DMS153 treated with DMSO at 0.1 percent for 48 hours (cell line): ENCODE results near the gene ACAA1.

Experiments used
- DNase-seq: peaks from one replicate; lab custom pipeline; 2025; ENCODE audit not compliant: unreplicated experiment; lab: John Stamatoyannopoulos, UW

Gene ACAA1

DNA sequence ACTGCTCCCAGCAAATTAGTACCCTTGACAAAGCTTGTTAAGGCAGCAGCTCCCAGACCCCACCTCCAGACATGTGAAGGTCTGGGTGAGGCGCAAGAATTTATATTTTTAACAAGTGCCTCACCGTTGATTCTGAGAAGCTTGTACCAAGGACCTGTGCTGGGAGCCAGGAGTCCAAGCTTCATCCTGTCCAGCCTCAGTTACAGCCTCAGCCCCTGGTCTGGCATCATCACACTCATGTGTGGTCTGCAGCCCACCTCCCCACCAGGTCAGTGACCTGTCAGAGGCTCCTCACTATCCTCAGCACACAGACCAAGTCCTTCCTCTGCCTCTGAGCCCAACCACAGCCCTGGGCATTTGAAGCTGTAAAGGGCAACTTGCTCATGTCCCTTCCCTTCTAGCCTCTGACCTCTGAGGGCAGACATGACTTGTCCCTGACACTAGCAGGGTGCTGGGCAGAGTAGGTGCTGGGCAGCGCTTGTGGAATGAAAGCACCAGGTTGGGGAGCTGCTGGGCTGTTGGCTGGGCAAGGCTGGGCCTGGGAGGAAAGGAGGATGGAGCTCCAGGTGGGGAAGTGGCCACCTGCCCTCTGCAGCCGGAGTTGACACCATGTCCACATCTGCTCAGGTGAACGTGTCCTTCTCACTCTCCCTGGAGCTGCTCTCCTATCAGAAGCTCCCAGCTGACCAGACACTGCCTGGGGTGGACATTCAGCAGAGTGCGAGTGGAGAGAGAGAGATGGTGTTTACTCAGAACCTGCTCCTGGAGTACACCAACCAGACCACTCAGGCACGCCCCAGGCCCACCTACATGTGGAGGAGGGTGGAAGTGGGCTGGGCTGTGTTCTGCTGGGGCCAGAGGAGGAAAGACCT, 16.9 kb downstream of the ACAA1 start:
- no peak for DNase-seq

DNA sequence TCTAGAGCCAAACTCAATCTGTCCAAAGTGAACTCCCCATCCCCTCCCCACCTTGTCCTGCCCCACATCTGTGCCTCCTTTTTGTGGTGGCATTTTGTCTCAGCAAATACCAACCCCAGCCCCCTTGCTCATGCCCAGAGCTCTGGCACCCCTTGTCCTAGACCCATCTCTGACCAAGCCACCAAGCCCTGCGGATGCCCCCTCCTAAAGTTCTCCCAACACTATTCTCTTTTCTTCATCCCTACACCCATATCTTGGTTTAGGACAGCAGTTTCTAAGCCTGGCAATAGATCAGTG, 17.7 kb downstream of the ACAA1 start:
- DNase-seq = no peak

DNA sequence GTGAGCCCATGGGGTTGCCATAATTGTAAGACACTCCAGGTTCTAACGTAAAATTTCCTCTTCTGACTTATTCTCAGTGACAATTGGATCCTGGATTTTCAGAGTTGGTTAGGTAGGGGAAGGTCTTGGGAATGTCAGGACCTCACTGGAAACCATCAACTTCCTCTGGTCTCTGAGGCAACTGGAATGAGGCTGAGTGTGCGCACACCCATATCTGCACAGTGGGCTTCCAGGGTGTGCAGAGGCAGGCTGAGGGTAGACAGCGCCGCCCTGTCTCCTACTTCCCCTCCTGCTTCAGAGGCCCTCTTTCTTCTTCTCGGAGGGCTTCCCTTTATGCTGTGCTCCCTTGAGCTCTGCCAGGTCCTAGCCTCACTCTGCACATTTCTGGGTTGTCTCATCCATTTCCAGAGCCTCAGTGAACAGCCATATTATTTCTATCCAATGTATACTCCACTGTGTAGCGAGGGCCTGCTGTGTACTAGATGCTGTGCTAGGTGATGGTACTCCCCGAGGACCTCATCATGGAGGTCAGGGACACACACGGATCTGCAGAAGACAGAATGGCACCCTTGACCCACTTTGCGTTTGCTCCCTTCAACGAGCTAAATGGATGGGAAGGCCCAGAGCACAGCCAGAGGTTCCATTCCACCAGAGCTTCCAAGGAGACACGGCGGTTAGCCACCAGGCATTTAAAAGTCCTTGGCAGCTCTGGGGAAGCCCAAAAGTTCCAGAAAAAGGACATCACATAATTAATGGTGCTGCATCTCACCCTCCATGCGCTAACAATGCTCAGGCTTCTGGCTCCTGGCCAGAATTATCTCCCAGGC, 18.3 kb downstream of the ACAA1 start:
- no peak for DNase-seq

DNA sequence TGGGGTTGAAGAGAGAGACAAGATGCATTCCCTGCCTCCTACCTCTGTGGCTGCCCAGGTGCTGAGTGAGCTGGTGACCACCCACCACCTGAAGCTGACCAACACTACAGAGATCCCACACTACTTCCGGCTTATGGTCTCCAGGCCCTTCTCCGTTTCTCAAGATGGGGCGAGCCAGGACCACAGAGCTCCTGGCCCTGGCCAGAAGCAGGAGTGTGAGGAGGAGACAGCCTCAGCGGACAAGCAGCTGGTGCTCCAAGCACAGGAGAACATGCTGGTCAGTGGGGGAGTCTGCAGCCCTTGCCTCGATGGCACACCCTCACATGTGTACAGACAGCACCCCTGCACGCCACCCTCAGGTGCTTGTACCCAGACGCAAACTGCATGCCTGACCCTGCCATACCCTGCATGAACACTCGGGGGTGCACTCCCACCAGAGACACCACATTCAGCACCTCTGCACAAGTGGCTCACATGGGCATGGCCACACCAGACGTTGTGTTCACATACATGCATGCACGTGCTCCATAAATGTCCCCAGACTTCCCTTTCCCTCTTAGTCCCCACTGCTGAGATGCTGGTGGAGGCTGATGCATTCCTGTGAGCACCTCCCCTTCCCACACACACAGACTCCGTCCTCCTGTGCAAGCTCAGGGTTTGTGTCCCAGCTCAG, 19.0 kb downstream of the ACAA1 start:
- DNase-seq = no peak

DNA sequence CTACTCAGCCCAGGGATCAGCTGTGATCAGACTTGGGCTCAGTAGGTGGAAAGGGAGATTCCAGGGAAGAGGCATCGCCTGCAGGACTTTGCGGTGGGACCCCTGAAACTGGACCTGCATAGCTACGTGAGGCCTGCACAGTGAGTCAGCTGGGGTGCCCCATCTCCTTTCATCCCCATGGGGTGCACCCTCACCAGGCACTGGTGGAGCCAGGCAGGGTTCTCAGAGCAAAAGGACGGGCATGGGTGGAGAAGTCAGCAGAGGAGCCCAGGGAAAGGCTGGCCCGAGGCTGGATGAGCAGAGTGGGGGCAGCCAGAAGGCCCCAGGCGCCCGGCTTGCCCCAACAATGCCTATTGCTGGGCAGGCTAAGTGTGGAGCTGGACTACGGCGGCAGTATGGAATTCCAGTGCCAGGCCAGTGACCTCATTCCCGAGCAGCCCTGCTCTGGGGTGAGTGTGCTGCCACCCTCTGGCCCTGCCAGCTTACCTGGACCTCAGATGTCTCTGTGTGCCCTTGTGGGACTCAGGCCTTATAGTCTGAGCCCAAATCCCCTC, 19.7 kb downstream of the ACAA1 start:
- DNase-seq = no peak

DNA sequence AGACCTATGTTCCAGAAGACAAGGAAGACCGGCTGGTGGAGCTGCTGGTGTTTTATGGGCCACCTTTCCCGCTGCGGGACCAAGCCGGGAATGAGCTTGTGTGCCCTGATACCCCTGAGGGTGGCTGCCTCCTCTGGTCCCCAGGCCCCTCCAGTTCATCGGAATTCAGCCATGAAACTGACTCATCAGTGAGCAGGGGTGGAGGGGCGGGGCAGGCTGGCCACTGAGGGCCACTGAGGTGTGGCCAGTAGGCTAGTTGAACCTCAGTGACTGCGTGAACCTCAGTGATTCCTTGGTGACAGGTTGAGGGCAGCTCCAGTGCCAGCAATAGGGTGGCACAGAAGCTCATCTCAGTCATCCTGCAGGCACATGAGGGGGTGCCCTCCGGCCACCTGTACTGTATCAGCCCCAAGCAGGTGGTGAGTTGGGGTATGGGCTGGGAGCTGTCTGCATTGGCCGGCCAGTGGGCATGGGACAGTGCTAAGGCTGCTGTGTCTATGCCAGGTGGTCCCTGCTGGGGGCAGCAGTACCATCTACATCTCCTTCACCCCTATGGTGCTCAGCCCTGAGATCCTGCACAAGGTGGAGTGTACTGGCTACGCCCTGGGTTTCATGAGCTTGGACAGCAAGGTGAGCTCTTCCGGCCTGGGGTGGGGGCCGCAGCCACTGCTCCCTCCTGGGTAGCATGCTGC, 20.3 kb downstream of the ACAA1 start:
- DNase-seq = no peak

DNA sequence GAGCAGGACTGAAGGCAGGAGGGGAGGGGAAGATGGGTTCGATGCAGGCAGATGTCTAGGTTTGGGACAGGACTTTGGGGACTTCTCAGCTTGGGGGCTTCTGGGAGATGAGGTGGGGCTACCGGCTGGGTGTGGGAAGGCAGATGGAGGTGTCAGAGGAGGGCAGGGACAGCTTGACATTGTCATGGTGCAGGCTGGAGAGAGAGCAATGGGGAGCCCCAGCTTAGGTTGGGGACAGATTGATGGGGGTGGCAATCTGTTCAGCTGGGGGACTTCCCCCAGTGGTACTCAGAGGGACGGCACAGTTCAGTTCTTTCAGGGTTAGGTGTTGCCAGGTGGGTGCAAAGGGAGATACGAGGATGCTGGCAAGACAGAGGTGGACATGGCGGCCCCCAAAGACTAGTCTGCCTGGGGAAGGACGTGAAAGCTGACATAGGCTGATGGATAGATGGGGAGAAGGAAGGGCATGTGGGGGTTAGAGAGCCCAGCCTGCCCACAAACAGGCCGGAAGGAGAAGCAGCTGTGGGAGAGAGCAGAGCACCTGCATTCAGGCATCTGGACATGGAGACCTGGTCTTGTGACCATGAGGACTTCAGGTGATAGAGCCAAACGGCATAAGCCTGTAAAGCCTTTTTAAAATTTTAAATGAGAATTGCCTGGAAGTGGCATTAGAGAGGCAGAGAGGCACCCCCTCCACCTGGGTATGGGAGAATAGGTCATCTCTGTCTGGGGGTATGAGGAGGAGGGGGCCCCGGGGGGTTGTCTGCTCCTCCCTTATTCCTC, 21.1 kb downstream of the ACAA1 start:
- no peak for DNase-seq

DNA sequence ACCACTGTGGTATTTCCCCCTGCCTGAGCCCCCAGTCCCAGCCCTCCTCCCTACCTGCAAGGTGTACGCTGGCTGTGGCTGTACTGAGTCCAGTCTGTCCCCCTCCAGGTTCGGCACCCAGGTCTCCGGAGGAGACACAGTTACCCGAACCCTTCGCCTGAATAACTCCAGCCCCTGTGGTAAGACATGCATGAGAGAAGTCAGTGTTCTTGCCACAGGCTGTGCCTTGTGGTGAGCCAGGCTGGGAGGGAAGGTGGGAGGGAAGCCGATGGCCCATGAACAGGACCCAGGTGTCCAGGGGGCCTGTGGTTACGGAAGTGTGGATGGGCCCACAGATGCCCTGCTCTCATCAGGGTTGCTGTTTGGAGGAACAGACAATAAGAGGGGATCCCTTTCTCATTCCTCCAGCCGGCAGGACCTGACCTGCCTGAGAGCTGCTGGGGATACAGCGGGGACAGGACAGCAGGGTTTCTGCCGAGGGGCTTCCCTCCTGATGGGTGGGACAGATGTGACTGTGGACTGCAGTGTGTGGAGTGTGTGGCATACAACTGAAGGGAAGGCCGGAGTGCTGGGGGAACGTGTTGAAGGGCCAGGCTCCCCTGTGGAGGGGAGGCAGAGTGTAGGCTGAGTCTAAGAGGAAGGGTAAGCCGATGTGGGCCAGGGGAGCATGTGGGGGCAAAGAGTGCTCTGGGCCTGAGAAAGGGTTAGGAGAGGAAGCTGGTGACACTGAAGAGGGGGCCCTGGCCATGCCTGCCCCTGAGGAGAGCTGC, 21.9 kb downstream of the ACAA1 start:
- DNase-seq = no peak

DNA sequence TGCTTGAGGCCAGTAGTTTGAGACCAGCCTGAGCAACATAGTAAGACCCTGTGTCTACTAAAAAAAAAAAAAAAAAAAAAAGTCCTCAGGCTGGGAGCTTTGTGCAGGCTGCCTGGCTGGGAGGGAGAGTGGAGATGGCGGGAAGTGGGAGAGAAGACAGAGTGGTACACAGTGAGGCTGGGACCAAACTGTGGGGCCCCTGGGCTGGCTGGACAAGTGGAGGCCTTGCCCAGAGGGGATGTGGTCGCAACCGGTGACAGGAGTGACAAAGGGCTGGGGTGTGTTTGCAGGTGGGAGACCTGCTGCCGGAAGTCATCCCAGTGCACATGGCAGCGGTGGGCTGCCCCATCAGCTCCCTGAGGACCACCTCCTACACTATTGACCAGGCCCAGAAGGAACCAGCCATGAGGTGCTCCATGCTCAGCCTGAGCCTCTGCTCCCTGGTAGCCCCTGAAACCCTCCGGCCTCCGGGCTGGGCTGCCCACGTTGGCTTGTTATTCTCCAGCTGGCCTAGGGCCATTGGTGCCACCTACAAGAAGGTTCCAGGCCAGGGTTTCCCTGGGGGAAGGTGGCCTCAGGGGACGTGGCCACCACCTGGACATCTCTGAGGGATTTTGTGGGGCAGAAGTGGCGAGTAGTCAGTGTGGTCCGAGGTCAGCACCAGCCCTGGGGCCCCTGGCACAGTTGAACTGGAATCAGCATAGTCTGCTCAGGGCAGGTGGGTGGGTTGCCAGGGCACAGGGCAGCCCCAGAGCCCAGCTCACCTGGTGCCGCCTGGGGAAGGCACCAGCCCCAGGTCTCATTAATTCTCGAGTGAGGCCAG, 22.7 kb downstream of the ACAA1 start:
- DNase-seq = no peak

DNA sequence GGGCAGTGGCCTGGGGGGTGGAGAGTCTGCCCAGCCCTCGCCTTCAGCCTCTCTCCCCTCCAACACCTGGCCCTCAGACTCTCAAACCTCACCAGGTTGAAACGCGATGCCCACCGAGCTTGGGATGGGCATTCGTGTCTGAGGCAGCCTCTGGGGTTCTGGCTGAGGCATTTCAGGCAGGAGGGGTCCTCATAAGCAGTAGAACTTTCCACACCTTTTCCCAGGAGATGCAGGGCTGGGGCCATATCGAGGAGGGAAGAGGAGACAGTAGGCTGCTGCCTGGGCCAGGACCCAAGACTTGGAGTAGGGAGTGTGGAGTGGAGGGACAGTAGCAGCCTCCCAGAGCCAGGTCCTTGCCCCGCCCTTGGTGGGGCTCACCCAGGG, 24.6 kb downstream of the ACAA1 start:
- no peak for DNase-seq

DNA sequence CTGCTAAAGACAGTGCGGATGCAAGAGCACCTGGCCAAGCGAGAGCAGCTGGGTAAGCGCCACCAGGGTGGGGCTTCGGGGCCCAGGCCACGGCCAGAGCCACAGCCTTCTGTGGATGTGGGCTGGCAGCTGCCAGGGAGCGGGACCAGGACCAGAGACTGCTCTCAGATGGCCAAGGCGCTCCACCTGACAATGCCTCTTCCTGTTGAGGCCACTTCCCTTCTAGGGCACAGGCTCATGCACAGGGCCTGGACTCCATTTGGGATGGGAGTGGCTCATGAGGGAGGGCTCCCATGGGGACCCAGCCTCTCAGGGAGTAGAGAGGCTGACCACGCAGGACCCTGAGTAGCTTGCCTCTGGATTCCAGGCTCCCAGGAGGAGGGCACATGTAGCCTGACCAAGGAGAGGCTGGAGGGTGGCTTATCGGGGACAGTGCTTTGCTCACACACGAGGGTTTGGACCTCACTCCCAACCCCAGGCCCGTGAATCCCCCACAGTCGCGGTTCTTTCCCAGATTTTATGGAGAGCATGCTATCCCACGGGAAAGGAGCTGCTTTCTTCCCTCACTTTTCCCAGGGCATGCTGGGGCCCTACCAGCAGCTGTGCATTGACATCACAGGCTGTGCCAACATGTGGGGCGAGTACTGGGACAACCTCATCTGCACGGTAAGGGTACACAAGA, 25.1 kb downstream of the ACAA1 start:
- no peak for DNase-seq

DNA sequence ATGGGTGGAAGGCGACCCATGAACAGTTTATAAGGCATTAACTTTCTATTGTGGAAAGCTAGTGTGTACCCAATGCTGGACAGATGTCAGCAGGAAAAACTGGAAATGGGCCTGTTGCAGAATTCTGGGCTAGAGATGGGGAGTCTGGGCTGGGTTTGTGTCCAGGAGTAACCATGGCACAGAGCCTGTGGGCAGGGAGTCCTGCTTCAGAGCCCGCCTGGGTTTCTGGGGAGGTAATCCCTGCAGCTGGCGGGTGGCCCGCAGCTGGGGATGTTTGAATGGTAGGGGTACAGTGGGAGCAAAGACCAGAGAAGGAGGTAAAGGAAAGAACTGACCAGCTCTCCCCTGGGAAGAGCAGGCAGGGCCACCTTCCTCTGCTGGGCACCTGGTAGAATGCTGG, 25.7 kb downstream of the ACAA1 start:
- no peak for DNase-seq

DNA sequence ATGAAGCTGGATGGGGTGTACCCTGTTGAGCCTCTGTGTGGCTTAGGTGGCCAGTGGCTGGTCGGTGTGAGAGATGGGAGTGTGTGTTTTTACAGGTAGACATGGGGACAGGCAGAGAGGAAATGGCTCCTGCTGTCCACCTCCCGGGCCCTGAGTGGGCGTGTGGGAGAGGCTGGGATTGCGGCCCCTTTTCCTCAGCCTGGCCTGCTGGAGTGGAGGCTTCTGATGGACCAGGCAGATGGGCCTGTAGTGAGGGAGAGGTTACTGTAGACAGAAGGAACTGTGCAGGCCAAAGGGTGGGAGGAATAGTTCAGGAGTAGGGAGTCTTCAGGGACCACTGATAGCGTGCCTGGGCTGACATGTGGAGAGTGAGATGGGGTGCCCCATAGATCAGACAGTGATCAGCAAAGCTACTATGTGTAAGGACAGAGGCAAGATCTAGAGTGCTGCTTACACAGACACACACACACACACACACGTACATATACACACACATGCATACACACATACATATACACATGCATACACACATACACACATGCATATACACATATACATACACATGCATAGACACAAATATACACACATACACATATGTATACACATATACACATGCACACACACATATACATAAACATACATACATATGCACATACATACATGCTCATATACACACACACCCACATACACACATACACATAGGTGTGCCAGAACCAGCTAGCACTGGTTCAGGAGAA, 26.4 kb downstream of the ACAA1 start:
- no peak for DNase-seq

DNA sequence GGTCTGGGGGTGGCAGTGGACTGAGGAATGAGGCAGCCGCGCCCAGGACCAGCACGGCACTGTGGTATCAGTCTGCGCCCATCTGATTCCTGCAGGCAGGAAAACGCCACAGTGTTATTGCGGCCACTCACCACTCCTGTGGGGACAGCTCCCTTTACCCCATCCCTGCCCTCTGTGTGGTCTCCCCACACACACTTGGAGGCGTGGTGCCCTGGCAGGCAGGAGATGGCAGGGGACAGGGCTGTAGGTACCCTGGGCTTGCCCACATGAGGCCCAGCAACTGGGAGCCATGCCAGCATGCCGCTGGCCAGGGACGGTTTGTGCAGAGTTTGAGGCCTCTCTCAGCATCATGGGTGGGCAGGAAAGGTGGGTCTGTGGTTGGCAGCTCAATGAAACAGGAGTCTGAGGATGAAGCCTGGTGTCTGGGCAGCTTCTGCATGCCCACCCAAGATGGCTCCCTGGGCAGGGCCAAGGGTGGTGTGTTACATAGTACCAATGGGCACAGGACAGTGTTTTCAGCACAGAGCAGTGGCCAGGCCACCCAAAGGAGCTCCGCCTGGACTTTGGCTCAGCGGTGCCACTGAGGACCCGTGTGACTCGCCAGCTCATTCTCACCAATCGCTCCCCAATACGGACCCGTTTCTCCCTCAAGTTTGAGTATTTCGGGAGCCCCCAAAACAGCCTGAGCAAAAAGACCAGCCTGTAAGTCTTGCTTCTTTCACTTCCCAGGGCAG, 27.2 kb downstream of the ACAA1 start:
- no peak for DNase-seq

DNA sequence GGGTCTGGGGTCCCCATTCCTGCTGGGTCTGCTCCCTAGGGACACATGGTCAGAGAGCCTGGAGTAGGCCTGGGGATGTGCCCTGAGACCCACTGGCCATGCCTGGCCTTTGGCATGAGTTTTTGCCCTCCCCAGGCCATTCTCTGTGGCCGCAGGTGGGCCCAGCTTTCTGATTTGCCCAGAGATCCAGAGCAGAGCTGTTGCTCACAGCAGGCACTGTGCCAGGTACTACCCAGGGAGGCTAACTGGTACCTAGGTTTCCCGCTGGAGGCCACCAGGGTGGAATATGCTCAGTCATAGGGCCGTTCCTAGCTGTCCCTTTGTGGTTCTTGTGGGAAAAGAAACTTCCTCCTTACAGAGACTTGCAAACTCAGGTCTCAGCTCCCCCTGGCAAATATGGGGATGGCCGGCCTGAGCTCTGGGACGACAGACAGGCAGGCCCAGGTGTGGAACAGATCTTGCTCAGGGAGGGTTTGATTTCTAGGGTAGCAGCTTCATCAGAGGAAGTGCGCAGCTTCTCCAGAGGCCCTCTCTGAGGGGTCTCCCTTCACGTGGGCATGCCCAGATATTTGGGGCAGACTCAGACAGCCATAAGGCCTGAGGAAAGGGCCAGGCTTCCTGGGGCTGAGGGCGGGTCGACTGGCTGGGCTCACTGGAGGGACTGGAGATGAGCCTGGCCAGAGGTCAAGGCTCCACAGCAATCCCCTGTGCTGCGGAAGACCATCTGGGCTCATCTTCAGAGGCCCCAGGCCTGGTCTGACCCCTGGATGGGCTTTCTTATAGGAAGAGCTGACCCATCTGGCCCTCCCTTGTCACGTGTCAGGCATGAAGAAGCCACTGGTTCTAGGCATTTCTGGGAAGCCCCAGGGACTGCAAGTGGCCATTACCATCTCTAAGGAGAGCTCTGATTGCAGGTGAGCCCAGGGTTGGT, 28.0 kb downstream of the ACAA1 start:
- DNase-seq = no peak
